Measurements from ENCODE around the gene LUC7L.

LUC7L gene

GRCh38 chr16:142405-142967 lies 86.8 kb downstream of the LUC7L start:
- no peak for DNase-seq (ENCODE audit: low read depth)

GRCh38 chr16:140175-140857 lies 88.9 kb downstream of the LUC7L start:
- DNase-seq (ENCODE audit: low read depth), result no peak

Data from stimulated activated CD8-positive, alpha-beta memory T cell treated with anti-CD3 and anti-CD28 coated beads, Interleukin-15, amount 100 ng/mL, for 1 hour (primary cell).